Measurements from ENCODE around the gene RNASE1.
"Not testable (repeated sequence)": the region's sequence is repeated elsewhere in the genome, so short reads cannot be mapped to it uniquely, and the experiment has no call there.

DNA sequence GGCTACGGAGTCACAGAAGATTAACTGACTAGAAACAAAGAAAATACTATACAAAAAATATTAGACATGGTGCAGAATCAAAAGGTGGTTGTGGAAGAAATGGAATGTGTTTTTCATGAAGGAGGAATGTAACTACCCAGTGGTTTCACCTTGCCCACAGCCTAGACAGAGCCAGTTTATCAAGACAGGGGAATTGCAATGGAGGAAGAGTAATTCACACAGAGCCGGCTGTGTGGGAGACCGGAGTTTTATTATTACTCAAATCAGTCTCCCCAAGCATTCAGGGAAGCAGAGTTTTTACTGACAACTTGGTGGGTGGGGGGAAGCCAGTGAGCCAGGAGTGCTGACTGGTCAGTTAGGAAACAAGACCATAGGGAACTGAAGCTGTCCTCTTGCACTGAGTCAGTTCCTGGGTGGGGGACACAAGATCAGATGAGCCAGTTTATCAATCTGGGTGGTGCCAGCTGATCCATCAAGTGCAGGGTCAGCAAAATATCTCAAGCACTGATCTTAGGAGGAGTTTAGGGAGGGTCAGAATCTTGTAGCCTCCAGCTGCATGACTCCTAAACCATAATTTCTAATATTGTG, 19.0 kb upstream of the RNASE1 start:
- not testable (repeated sequence) for TF ChIP-seq POLR2A (IDR thresholded peaks at IDR 0.05; ENCODE audit: low read depth, low read length)
- TF ChIP-seq, protein P1, sequence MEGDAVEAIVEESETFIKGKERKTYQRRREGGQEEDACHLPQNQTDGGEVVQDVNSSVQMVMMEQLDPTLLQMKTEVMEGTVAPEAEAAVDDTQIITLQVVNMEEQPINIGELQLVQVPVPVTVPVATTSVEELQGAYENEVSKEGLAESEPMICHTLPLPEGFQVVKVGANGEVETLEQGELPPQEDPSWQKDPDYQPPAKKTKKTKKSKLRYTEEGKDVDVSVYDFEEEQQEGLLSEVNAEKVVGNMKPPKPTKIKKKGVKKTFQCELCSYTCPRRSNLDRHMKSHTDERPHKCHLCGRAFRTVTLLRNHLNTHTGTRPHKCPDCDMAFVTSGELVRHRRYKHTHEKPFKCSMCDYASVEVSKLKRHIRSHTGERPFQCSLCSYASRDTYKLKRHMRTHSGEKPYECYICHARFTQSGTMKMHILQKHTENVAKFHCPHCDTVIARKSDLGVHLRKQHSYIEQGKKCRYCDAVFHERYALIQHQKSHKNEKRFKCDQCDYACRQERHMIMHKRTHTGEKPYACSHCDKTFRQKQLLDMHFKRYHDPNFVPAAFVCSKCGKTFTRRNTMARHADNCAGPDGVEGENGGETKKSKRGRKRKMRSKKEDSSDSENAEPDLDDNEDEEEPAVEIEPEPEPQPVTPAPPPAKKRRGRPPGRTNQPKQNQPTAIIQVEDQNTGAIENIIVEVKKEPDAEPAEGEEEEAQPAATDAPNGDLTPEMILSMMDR (IDR thresholded peaks at IDR 0.05; ENCODE audit: extremely low read depth in 1 of 2, insufficient read depth in 1 of 2, low read depth in 1 of 2, low read length in 2 of 2), result not testable (repeated sequence)
